Measurements from ENCODE around the gene NIPSNAP2.
"Not testable (repeated sequence)": the region's sequence is repeated elsewhere in the genome, so short reads cannot be mapped to it uniquely, and the experiment has no call there.

Gene NIPSNAP2

DNA sequence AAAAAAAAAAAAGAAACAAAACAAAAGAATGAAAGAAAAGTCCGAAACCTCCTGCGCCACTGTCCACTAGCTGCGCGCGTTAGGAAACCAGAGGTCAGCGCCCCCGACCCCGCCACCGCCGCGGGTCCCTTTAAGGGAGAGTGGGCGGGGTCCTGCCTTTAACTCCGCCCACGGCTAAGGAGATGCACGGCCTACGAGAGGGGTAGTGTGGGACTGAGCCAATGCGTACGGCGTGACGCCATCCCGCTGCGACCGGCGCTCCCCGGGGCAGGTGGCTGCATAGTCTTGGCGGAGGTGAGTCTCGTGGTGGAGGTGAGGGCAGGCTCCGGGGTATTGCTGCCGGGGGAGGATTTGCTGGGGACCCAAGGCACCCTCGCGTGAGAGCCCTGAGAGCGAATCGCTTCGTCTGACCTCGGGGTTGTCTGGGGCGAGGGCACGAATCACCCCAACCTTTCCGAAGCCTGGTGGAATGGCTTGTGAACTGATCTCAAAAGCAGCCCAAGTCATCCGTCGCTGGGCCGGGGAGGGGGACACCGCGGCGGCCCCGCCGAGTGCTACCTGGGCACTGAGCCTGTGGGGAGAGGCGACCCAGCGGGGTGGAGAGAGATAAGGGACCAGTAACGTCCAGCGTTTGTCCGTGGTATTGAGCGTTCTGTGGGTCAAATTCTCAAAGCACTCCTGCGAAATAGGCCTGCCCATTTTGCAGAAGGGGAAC lies 12.6 kb upstream of the NIPSNAP2 start, which contains the start of gene MRPS17:
TSS of gene MRPS17 (plus strand) at position 241 of the 715 bp plus-strand sequence. CDS start 1,319 bp downstream, outside the sequence.
- peak; percentile 84 for DNase-seq (ENCODE audit: low read depth, low spot score)
- H3K4me3 ChIP-seq (ENCODE audit: low read depth, low read length): peak within 1 kb of the TSS; percentile 76
- in situ Hi-C loops (cut with HindIII; ENCODE audit: low sequenced_read_pairs): no loop called here
- TF ChIP-seq, protein P1, sequence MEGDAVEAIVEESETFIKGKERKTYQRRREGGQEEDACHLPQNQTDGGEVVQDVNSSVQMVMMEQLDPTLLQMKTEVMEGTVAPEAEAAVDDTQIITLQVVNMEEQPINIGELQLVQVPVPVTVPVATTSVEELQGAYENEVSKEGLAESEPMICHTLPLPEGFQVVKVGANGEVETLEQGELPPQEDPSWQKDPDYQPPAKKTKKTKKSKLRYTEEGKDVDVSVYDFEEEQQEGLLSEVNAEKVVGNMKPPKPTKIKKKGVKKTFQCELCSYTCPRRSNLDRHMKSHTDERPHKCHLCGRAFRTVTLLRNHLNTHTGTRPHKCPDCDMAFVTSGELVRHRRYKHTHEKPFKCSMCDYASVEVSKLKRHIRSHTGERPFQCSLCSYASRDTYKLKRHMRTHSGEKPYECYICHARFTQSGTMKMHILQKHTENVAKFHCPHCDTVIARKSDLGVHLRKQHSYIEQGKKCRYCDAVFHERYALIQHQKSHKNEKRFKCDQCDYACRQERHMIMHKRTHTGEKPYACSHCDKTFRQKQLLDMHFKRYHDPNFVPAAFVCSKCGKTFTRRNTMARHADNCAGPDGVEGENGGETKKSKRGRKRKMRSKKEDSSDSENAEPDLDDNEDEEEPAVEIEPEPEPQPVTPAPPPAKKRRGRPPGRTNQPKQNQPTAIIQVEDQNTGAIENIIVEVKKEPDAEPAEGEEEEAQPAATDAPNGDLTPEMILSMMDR (IDR thresholded peaks at IDR 0.05; ENCODE audit: low read depth, low read length): no peak

DNA sequence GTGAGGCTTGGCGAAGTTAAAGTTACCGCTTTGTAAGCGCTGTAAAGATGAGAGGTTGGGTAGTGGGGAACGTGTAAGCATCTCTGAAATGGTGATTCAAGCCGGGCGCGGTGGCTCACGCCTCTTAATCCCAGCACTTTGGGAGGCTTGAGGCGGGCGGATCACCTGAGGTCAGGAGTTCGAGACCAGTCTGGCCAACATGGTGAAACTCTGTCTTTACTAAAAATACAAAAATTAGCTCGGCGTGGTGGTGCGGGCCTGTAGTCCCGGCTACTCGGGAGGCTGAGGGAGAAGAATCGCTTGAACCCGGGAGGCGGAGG lies 12.1 kb upstream of the NIPSNAP2 start:
- in situ Hi-C loops (cut with HindIII; ENCODE audit: low sequenced_read_pairs); DNase-seq (ENCODE audit: low read depth, low spot score): not testable (repeated sequence)
- peak overlapping the region; percentile 76 for H3K4me3 ChIP-seq (ENCODE audit: low read depth, low read length)

DNA sequence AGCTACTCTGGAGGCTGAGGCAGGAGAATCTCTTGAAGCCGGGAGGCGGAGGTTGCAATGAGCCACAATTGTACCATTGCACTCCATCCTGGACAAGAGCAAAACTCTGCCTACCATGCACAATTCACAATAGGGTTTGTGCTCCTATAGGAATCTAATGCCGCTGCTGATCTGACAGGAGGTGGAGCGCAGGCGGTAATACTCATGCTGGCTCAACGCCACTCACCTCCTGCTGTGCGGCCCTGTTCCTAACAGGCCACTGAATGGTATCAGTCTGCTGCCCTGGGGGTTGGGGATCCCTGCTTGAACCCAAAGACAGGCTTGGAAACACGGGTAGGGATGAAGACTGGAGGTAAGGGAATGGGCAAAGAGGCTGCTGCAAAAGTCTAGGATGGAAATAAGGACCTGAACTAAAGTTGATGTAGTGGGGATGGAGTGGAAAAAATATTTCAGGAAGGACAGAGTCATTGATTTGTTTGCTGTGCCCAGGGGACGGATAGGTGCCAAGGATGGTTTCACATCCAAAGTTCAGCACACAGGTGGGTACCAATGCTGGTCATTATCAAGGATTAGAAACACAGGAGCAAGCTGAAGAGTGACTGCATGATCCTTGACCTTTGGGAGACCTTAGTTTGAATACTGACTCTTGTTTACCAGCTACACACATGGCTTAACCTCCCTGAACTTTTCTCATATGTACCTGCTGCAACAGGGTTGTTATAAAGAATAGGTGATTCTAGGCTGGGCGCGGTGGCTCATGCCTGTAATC lies 10.5 kb upstream of the NIPSNAP2 start:
- DNase-seq (ENCODE audit: low read depth, low spot score): no peak
- H3K4me3 ChIP-seq (ENCODE audit: low read depth, low read length): no peak overlapping the region
- in situ Hi-C loops (cut with HindIII; ENCODE audit: low sequenced_read_pairs): no loop called here
- TF ChIP-seq, protein P1 (IDR thresholded peaks at IDR 0.05; ENCODE audit: low read depth, low read length): no peak

DNA sequence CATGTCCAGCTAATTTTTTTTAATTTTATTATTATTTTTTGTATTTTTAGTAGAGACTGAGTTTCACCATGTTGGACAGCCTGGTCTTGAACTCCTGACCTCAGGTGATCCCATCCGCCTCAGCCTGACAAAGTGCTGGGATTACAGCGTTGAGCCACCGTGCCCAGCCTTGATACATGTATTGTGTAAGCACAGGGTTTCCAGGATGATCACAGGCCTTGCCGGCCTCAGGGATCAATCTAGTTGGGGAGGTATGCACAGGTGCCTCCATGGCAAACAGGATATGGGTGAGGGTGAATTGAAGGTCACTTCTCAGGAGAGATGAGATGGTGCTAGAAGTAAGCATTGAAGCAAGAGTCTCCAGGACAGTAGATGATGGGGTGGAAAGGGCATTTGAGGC lies 7.2 kb upstream of the NIPSNAP2 start:
- H3K4me3 ChIP-seq (ENCODE audit: low read depth, low read length): no peak overlapping the region
- in situ Hi-C loops (cut with HindIII; ENCODE audit: low sequenced_read_pairs): no loop called here
- no peak for DNase-seq (ENCODE audit: low read depth, low spot score)
- TF ChIP-seq, protein P1 (IDR thresholded peaks at IDR 0.05; ENCODE audit: low read depth, low read length): no peak

DNA sequence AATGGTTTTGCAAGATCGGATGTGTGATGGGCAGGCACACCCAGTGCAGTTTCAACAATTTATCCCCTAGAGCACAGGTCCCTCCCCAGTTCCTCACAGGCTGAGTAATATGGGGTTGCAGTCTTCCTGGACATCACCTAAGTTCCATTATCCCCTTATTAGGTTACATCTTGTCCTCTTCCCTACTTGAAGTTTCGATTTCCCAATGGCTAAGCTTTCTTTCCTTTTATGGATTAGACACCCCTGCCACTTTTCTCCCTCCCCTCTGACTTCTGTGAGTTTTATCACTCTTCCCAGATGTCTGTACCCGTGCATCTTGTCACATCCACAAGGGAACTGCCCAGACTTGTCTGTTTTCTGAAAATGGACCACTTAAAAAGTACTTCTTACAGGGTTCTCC lies 2.4 kb upstream of the NIPSNAP2 start:
- H3K4me3 ChIP-seq (ENCODE audit: low read depth, low read length): no peak overlapping the region
- in situ Hi-C loops (cut with HindIII; ENCODE audit: low sequenced_read_pairs): no loop called here
- TF ChIP-seq, protein P1 (IDR thresholded peaks at IDR 0.05; ENCODE audit: low read depth, low read length): no peak
- no peak for DNase-seq (ENCODE audit: low read depth, low spot score)

DNA sequence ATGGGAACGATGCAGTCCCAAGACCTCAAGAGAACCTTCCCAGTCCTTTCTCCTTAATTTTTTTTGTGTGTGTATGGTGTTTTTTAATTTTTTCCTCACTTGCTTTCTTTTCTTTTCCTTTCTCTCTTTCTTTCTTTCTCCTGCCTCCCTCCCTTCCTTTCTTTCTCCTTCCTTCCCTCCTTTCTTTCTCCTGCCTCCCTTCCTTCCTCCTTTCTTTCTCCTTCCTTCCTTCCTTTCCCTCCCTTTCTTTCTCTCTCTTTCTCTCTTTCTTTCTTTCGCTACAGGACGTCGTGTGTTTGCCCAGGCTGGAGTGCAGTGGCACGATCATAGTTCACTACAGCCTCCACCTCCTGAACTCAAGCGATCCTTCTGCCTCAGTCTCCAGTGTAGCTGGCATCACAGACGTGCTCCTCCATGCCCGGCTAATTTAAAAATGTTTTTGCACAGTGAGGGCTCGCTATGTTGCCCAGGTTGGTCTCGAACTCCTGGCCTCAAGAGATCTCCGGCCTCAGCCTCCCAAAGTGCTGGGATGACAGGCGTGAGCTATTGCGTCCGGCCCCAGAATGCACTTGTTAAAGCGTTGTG lies 709 bp upstream of the NIPSNAP2 start:
- TF ChIP-seq, protein P1 (IDR thresholded peaks at IDR 0.05; ENCODE audit: low read depth, low read length): no peak
- DNase-seq (ENCODE audit: low read depth, low spot score): no peak
- in situ Hi-C loops (cut with HindIII; ENCODE audit: low sequenced_read_pairs): no loop called here
- peak overlapping the region; percentile 49 for H3K4me3 ChIP-seq (ENCODE audit: low read depth, low read length)

DNA sequence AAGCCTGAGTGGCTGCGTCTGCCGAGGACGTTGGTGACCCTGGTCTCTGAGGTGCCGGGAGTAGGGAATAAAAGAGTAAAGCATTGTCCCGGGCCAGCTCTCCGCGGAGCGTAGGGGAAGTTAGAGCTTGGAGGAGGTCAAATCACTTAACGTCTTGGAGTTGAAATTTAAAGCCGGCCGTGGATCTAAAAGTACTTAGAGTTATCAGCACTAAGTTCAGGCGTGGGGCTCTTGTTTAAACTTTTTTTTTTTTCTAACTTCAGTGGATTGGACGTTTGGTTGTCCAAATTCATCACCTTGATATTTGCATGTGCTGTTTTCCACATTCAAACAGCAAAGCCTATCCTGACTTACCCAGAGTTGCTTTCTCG lies 700 bp downstream of the NIPSNAP2 start:
- in situ Hi-C loops (cut with HindIII; ENCODE audit: low sequenced_read_pairs): no loop called here
- DNase-seq (ENCODE audit: low read depth, low spot score): peak; percentile 55
- TF ChIP-seq, protein P1 (IDR thresholded peaks at IDR 0.05; ENCODE audit: low read depth, low read length): no peak
- H3K4me3 ChIP-seq (ENCODE audit: low read depth, low read length): peak overlapping the region; percentile 64

All from astrocyte of the spinal cord (primary cell).